ENCODE data around the gene NCCRP1. TPM values are rescaled to one million over a fixed set of nuclear protein-coding genes. Genes with fewer than 3 reads are reported as not detected.

Gene NCCRP1
- total and polyA plus RNA-seq, 11 donors, result 0.16 TPM; not detected in 10

DNA sequence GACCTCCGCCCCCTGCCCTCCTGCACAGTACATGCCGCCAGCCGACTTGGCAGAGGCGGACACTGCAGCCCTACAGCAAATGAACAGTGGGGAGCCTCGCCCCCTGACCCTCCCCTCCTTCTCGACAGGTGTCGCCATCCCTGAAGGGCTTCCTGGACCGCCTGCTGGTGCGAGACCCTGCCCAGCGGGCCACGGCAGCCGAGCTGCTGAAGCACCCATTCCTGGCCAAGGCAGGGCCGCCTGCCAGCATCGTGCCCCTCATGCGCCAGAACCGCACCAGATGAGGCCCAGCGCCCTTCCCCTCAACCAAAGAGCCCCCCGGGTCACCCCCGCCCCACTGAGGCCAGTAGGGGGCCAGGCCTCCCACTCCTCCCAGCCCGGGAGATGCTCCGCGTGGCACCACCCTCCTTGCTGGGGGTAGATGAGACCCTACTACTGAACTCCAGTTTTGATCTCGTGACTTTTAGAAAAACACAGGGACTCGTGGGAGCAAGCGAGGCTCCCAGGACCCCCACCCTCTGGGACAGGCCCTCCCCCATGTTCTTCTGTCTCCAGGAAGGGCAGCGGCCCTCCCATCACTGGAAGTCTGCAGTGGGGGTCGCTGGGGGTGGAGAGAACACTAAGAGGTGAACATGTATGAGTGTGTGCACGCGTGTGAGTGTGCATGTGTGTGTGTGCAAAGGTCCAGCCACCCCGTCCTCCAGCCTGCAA is 18.3 kb upstream of the NCCRP1 start:
- DNase-seq (no peak), ATAC-seq (no peak)
- WGBS, 4 donors, result 92 to 95% (median 93%) methylated on average over 18 to 30 of the region's 30 CpGs
- TF ChIP-seq POLR2A (IDR thresholded peaks at IDR 0.05), result no peak
- TF ChIP-seq, protein P1, sequence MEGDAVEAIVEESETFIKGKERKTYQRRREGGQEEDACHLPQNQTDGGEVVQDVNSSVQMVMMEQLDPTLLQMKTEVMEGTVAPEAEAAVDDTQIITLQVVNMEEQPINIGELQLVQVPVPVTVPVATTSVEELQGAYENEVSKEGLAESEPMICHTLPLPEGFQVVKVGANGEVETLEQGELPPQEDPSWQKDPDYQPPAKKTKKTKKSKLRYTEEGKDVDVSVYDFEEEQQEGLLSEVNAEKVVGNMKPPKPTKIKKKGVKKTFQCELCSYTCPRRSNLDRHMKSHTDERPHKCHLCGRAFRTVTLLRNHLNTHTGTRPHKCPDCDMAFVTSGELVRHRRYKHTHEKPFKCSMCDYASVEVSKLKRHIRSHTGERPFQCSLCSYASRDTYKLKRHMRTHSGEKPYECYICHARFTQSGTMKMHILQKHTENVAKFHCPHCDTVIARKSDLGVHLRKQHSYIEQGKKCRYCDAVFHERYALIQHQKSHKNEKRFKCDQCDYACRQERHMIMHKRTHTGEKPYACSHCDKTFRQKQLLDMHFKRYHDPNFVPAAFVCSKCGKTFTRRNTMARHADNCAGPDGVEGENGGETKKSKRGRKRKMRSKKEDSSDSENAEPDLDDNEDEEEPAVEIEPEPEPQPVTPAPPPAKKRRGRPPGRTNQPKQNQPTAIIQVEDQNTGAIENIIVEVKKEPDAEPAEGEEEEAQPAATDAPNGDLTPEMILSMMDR (IDR thresholded peaks at IDR 0.05), result no peak
- no peak overlapping the region for H3K4me3 ChIP-seq
- H3K36me3 ChIP-seq, result peaks cover 0 to 56% (median 11%) of the 10 kb centered on the region in 9 donors
- no peaks in the 10 kb centered on the region for H3K4me1 ChIP-seq
- no peak overlapping the region for H3K27ac ChIP-seq
- H3K9me3 ChIP-seq, result no peaks in the 10 kb centered on the region
- intact Hi-C loops (cut with DNase I), result no loop called here
- no peaks in the 10 kb centered on the region for H3K27me3 ChIP-seq

DNA sequence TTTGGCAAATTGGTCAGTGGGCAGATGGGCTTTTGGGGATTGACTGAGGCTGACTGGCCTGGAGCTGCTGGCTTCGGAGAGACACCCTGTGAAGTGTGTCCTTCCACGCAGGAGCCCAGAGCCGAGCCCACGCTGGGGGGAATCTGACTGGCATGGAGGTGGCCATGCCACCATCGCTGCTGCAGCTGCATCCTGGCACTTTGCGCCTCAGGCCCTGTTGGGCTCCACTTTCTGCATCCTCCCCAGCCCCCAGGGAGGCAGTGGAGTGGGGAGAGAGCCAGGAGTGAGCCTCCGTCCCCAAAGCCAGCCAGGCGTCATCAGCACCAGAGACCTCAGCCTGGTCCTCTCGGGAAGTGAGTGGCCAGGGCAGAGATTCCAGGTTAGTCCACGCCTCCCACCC is 17.0 kb upstream of the NCCRP1 start:
- 92 to 96% (median 94%) methylated on average over 10 of the region's 10 CpGs for WGBS, 4 donors
- intact Hi-C loops (cut with DNase I), result loop anchor here in 1 of 10 donors (10.0 kb wide), 1 partner anchor 55 kb away; the partner anchor contains the start of gene PAK4

DNA sequence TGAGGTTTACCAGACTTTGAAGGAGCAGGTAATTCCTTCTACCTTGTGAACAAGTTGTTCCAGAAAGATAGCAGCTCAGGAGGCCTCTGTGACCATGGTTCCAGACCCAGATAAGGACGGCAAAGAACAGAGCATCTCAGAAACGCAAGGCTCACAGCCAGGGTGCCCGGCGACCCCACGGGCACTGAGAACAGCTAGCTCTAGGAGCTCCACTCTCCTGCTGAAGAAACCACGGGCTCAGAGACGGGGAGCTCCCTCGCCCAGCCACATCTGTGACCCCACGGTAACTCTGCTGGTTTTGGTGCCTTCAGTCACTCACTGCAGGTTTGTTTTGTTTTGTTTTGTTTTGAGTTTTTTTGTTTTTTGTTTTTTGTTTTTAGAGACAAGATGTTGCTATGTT is 16.0 kb upstream of the NCCRP1 start:
- no peak for TF ChIP-seq POLR2A (IDR thresholded peaks at IDR 0.05)
- TF ChIP-seq, protein P1 (IDR thresholded peaks at IDR 0.05), result no peak

More for the DNA sequence above, 17.0 kb upstream of the NCCRP1 start:
- Histone ChIP-seq H3K9me3 (no peaks in the 10 kb centered on the region), H3K4me3 (no peak overlapping the region), H3K27me3 (no peaks in the 10 kb centered on the region), H3K36me3 (peaks cover 0 to 47% (median 11%) of the 10 kb centered on the region in 9 donors), H3K4me1 (no peaks in the 10 kb centered on the region), H3K27ac (no peak overlapping the region)
- no peak for TF ChIP-seq POLR2A (IDR thresholded peaks at IDR 0.05)
- TF ChIP-seq, protein P1 (IDR thresholded peaks at IDR 0.05), result no peak
- ATAC-seq, result no peak
- DNase-seq, result no peak

DNA sequence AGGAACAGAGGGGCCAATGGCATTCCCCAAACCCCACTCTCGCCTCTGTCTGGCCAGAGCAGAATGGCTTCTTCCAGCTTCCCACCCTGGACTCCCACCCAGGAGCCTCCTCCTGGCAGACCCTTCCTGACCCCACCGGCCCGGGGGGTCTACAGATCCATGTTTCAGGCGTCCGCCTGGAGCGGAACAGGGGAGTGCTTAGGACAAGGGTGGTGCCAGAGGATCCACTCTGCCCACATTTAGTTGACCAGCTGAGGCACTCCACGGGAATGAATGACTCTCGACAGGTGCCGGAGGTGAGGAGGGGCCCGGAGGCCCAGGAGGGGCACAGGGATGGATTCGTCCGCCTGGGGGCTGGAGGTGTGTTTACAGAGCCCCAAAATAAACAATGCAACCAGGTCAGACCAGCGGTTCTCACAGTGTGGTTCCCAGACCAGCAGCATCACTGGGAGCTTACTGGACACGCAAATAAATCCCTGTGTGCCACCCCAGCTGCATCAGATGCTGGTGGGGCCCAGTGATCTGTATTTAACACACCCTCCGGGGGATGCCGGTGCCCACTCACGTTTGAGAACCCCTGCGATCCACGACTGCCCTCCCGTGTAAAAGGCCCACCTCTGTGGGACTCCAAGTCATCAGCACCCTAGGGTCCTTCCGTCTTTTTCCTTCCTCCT is 15.1 kb upstream of the NCCRP1 start:
- no peaks in the 10 kb centered on the region for H3K9me3 ChIP-seq
- no peak overlapping the region for H3K27ac ChIP-seq
- TF ChIP-seq, protein P1 (IDR thresholded peaks at IDR 0.05), result no peak
- TF ChIP-seq POLR2A (IDR thresholded peaks at IDR 0.05), result no peak
- no peak overlapping the region for H3K4me3 ChIP-seq
- 88 to 90% (median 88%) methylated on average over 14 to 21 of the region's 21 CpGs for WGBS, 4 donors
- H3K36me3 ChIP-seq, result peaks cover 0 to 30% (median 8%) of the 10 kb centered on the region in 9 donors
- ATAC-seq (no peak), DNase-seq (no peak)
- H3K27me3 ChIP-seq, result no peaks in the 10 kb centered on the region
- intact Hi-C loops (cut with DNase I), result loop anchor here in 1 of 10 donors (10.0 kb wide), 1 partner anchor 57 kb away; the partner anchor contains the start of gene PAK4
- no peaks in the 10 kb centered on the region for H3K4me1 ChIP-seq

More for the DNA sequence above, 16.0 kb upstream of the NCCRP1 start:
- intact Hi-C loops (cut with DNase I), result loop anchor here in 1 of 10 donors (10.0 kb wide), 1 partner anchor 56 kb away; the partner anchor contains the start of gene PAK4
- H3K4me3 ChIP-seq, result no peak overlapping the region
- ATAC-seq, result no peak
- peaks cover 0 to 38% (median 10%) of the 10 kb centered on the region in 9 donors for H3K36me3 ChIP-seq
- H3K27me3 ChIP-seq, result no peaks in the 10 kb centered on the region
- no peak for DNase-seq
- WGBS, 4 donors, result 81 to 86% (median 84%) methylated on average over 9 of the region's 9 CpGs
- H3K27ac ChIP-seq, result no peak overlapping the region
- no peaks in the 10 kb centered on the region for H3K4me1 ChIP-seq
- H3K9me3 ChIP-seq, result no peaks in the 10 kb centered on the region
